K562 (cell line): ENCODE results near the gene IMP4. TPM values are rescaled to one million over a fixed set of nuclear protein-coding genes. Genes with fewer than 3 reads are reported as not detected.

Experiments used
- ATF7 ChIP-seq: fragments of 450-650 bp; IDR thresholded peaks from 2 replicates; pipeline ENCODE4 v1.7.1; 2014; ENCODE audit warnings: mild to moderate bottlenecking, moderate library complexity
- CHCHD3 ChIP-seq: fragments of 250-450 bp; sonication (Bioruptor Pico); IDR thresholded peaks from 2 replicates; pipeline ENCODE4 v2.1.2; 2022; ENCODE audit warnings: mild to moderate bottlenecking
- GATAD2B ChIP-seq: fragments of 450-650 bp; IDR thresholded peaks from 2 replicates; pipeline ENCODE4 v1.6.1; 2017; ENCODE audit warnings: mild to moderate bottlenecking, borderline replicate concordance
- KDM1A ChIP-seq, 2 experiments: fragments of 450-650 bp; IDR thresholded peaks; 2 replicates each; pipeline ENCODE4 v1.6.1; 2016; ENCODE audit warnings: mild to moderate bottlenecking in 2 of 2
- SAFB ChIP-seq: fragments of 200-400 bp; formaldehyde crosslinking; IDR thresholded peaks from 2 replicates; pipeline ENCODE4 v1.6.1; 2017; ENCODE audit warnings: low read depth, low read length, borderline replicate concordance
- polyA plus RNA-seq, 8 experiments: library from polyadenylated mRNA; depleted of rRNA in 4 of 8; stranded (reverse) in 5 of 8; unstranded in 3 of 8; fragments of >200 nt; fragmentation: Nextera tagmentation in 2 of 8; fragmentation: Illumina TruSeq in 1 of 8; extraction: Ambion mirVana in 2 of 8; extraction: Trizol in 1 of 8; gene quantifications; 2 replicates each; pipeline versions ENCODE4 v1.2.1 to v1.2.3, GENCODE V29; 2011 to 2014; ENCODE audit warnings: inconsistent platforms in 1 of 8, missing spikeins in 1 of 8
- total RNA-seq, 7 experiments: library from RNA; depleted of rRNA in 6 of 7; stranded (reverse); fragments of >200 nt in 6 of 7; fragmentation: Illumina TruSeq in 2 of 7; extraction: Trizol in 2 of 7; gene quantifications; 2 replicates each; pipeline versions ENCODE4 v1.2.1 to v1.2.3, GENCODE V29; 2011 to 2021; ENCODE audit warnings: low replicate concordance in 1 of 7
- TF ChIP-seq, protein P1 (sequence below): fragments of 450-650 bp; conservative IDR thresholded peaks from 2 replicates; pipeline ENCODE4 v1.6.1; 2016; ENCODE audit warnings: missing genetic modification characterization, low read depth, mild to moderate bottlenecking, missing compliant biosample characterization, moderate library complexity
- TF ChIP-seq, protein P2 (sequence below), 2 experiments: fragments of 450-650 bp; IDR thresholded peaks; 2 replicates each; pipeline ENCODE4 v1.6.1; 2016; ENCODE audit warnings: mild to moderate bottlenecking in 2 of 2, borderline replicate concordance in 1 of 2, low read depth in 1 of 2, moderate library complexity in 1 of 2
- TF ChIP-seq, protein P3 (sequence below), 3 experiments: fragments of 200-800 bp in 1 of 3; fragments of 250-450 bp in 1 of 3; fragments of 450-650 bp in 1 of 3; sonication (Bioruptor Pico) in 1 of 3; sonication (Bioruptor generic) in 1 of 3; formaldehyde crosslinking in 1 of 3; IDR thresholded peaks; 2 replicates each; pipeline versions ENCODE4 v1.6.1 to v1.8.0; 2016 to 2022; ENCODE audit warnings: mild to moderate bottlenecking in 2 of 3, missing genetic modification characterization in 2 of 3, missing compliant biosample characterization in 1 of 3, moderate library complexity in 1 of 3

IMP4 gene
- total and polyA plus RNA-seq, 9 of the 15 experiments (the other 6 are each of a cell fraction or from before 2014, with no cell fraction given) = 35.4 to 209 (median 100.0) TPM

DNA sequence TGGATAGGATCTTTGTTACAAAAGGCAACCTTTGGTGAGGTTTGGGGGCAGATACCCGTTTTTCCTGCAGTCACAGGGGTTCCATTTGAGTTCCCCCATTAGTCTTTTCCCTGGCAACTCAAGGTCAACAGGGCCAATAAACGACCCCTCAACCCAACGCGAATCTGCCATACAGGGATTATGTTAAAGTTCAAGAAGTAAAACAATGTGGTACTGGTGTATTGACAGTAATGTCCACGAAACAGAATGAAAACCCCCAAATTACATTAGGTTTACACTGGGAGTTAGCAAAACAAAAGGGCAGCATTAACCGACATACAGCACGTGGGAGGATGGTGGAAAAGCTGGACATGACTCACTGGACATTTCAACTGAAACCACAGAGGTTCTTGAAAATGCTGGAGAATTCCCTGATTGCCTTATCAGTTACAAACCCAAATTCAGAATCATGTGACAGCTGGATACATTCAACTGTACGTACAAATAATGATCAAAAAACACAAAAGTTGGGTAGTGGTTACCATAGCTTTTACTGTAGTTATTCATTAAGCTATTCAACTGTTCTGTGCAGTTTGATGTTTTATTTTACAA, 4.9 kb upstream of the IMP4 start (continued):
- TF ChIP-seq CHCHD3 = no peak
- TF ChIP-seq, protein P1, sequence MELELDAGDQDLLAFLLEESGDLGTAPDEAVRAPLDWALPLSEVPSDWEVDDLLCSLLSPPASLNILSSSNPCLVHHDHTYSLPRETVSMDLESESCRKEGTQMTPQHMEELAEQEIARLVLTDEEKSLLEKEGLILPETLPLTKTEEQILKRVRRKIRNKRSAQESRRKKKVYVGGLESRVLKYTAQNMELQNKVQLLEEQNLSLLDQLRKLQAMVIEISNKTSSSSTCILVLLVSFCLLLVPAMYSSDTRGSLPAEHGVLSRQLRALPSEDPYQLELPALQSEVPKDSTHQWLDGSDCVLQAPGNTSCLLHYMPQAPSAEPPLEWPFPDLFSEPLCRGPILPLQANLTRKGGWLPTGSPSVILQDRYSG = no peak
- TF ChIP-seq, protein P2, sequence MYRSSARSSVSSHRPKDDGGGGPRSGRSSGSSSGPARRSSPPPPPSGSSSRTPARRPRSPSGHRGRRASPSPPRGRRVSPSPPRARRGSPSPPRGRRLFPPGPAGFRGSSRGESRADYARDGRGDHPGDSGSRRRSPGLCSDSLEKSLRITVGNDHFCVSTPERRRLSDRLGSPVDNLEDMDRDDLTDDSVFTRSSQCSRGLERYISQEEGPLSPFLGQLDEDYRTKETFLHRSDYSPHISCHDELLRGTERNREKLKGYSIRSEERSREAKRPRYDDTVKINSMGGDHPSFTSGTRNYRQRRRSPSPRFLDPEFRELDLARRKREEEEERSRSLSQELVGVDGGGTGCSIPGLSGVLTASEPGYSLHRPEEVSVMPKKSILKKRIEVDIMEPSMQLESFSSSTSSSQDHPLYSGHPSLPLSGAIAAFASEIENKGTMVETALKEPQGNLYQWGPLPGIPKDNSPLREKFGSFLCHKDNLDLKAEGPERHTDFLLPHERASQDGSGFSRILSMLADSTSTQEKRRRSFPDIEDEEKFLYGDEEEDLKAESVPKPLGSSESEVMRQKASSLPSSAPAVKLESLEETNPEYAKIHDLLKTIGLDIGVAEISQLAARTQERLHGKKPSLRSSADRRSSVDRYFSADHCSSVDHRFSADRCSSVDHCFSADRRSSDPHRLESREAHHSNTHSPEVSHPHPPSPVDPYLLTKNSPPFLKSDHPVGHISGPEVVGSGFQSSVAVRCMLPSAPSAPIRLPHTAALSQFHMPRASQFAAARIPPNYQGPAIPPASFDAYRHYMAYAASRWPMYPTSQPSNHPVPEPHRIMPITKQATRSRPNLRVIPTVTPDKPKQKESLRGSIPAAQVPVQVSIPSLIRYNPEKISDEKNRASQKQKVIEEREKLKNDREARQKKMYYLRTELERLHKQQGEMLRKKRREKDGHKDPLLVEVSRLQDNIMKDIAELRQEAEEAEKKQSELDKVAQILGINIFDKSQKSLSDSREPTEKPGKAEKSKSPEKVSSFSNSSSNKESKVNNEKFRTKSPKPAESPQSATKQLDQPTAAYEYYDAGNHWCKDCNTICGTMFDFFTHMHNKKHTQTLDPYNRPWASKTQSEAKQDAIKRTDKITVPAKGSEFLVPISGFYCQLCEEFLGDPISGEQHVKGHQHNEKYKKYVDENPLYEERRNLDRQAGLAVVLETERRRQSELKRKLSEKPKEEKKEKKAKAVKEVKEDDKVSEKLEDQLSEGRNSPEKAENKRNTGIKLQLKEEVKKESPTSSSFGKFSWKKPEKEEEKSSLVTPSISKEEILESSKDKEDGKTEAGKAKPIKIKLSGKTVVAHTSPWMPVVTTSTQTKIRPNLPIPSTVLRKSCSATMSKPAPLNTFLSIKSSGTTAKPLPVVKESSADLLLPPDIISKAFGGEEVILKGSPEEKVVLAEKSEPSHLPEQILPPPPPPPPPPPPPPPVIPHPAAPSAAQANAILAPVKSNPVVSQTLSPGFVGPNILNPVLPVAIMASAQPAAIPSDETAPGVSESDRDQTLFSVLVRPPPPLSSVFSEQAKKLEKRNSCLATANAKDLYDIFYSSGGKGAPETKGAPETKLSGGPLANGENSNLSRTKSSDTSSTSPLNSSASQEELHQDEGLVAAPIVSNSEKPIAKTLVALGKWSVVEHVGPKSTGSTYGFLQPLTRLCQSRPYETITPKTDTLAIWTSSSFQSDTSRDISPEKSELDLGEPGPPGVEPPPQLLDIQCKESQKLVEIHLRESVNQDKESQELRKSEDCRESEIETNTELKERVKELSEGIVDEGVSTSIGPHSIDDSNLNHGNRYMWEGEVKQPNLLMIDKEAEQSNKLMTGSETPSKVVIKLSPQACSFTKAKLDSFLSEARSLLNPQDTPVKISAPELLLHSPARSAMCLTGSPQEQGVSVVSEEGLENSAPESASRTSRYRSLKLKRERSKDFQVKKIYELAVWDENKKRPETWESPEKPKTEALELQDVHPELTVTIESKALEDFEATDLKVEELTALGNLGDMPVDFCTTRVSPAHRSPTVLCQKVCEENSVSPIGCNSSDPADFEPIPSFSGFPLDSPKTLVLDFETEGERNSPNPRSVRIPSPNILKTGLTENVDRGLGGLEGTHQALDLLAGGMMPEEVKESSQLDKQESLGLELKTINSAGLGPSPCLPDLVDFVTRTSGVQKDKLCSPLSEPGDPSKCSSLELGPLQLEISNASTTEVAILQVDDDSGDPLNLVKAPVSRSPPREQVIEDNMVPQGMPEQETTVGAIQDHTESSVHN (IDR thresholded peaks at IDR 0.05; ENCODE audit: borderline replicate concordance in 1 of 2, low read depth in 1 of 2) = 0 out of 4 replicates have a peak, but pooled peaks of 1 of the 2 experiments have one; percentile 32
- peak in 1 of 2 experiments; percentile 8; a peak in 1 of 4 replicates for TF ChIP-seq KDM1A (IDR thresholded peaks at IDR 0.05)
- TF ChIP-seq, protein P3, sequence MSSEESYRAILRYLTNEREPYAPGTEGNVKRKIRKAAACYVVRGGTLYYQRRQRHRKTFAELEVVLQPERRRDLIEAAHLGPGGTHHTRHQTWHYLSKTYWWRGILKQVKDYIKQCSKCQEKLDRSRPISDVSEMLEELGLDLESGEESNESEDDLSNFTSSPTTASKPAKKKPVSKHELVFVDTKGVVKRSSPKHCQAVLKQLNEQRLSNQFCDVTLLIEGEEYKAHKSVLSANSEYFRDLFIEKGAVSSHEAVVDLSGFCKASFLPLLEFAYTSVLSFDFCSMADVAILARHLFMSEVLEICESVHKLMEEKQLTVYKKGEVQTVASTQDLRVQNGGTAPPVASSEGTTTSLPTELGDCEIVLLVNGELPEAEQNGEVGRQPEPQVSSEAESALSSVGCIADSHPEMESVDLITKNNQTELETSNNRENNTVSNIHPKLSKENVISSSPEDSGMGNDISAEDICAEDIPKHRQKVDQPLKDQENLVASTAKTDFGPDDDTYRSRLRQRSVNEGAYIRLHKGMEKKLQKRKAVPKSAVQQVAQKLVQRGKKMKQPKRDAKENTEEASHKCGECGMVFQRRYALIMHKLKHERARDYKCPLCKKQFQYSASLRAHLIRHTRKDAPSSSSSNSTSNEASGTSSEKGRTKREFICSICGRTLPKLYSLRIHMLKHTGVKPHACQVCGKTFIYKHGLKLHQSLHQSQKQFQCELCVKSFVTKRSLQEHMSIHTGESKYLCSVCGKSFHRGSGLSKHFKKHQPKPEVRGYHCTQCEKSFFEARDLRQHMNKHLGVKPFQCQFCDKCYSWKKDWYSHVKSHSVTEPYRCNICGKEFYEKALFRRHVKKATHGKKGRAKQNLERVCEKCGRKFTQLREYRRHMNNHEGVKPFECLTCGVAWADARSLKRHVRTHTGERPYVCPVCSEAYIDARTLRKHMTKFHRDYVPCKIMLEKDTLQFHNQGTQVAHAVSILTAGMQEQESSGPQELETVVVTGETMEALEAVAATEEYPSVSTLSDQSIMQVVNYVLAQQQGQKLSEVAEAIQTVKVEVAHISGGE (CRISPR knock-in tag; IDR thresholded peaks at IDR 0.05) = no peak
- TF ChIP-seq ATF7 = peak; percentile 16; the same call in 1 of the 2 replicates
- TF ChIP-seq GATAD2B = 0 out of 2 replicates have a peak, but pooled peaks have one; percentile 11
- no peak for TF ChIP-seq SAFB
